ENCODE data around the gene LAMB4. TPM values are rescaled to one million over a fixed set of nuclear protein-coding genes. Genes with fewer than 3 reads are reported as not detected.

The LAMB4 gene
- total and polyA plus RNA-seq, 2 of the 8 experiments (the other 6 are each of a cell fraction or from before 2014, with no cell fraction given): not detected

GRCh38 chr7:107989618-107990373 lies 140.4 kb downstream of the LAMB4 start:
- no peak overlapping the region for H2BK20ac ChIP-seq (ENCODE audit: low read length)
- no peak overlapping the region for H4K5ac ChIP-seq (ENCODE audit: insufficient read length, low read depth, low read length)
- no peaks in the 10 kb centered on the region for H3K23me2 ChIP-seq (ENCODE audit: low read depth, low read length)
- no peak overlapping the region for H3K56ac ChIP-seq (replicated peaks; ENCODE audit: insufficient read length, low read depth, low read length)
- H3K36me3 ChIP-seq (ENCODE audit: control insufficient read depth in 2 of 4, insufficient read depth in 4 of 4, low read length in 3 of 4): peaks cover 0 to 21% (median 4%) of the 10 kb centered on the region in 4 experiments; a peak in 3 of 8 replicates
- no peak for FAIRE-seq
- H2BK5ac ChIP-seq (ENCODE audit: low read depth, low read length): no peak overlapping the region
- H3K4me1 ChIP-seq (replicated peaks in 1 of 4; ENCODE audit: control insufficient read depth in 3 of 4, insufficient read depth in 4 of 4, low read length in 3 of 4): no peaks in the 10 kb centered on the region
- no peak overlapping the region for H2BK12ac ChIP-seq (ENCODE audit: low read depth, low read length)
- H2AK5ac ChIP-seq (ENCODE audit: low read depth, low read length): no peak overlapping the region
- H3K4ac ChIP-seq (replicated peaks; ENCODE audit: insufficient read length, low read depth, low read length): no peak overlapping the region
- WGBS, 2 experiments (ENCODE audit: extremely low coverage in 1 of 2, insufficient coverage in 1 of 2, insufficient read length in 1 of 2, insufficient replicate concordance in 2 of 2, low coverage in 1 of 2, low lambda C conversion rate in 2 of 2, missing lambda C conversion rate in 1 of 2): 91% methylated on average over 9 of the region's 9 CpGs; no CpG with 5 or more reads in 1 of the 2 experiments
- no peak overlapping the region for H3K9ac ChIP-seq (replicated peaks in 1 of 4; ENCODE audit: extremely low read depth in 1 of 4, low read depth in 3 of 4, low read length in 3 of 4)
- H3K27me3 ChIP-seq (replicated peaks in 1 of 4; ENCODE audit: control insufficient read depth in 3 of 4, extremely low read depth in 1 of 4, insufficient read depth in 3 of 4, low read length in 3 of 4): no peaks in the 10 kb centered on the region
- no peak overlapping the region for H2BK15ac ChIP-seq (ENCODE audit: low read length)
- no peaks in the 10 kb centered on the region for H3K9me3 ChIP-seq (ENCODE audit: insufficient read depth in 2 of 2, low read depth in 1 of 2, low read length in 1 of 2)
- no peak for TF ChIP-seq SRF (IDR thresholded peaks at IDR 0.05; ENCODE audit: low read depth, low read length)
- no peak for TF ChIP-seq POLR2A (IDR thresholded peaks at IDR 0.05; ENCODE audit: control extremely low read depth in 1 of 2, low read depth in 2 of 2, low read length in 2 of 2)
- TF ChIP-seq RAD21 (IDR thresholded peaks at IDR 0.05 in 1 of 2, conservative IDR thresholded peaks at IDR 0.05 in 1 of 2; ENCODE audit: low read depth in 2 of 2, low read length in 2 of 2): no peak
- TF ChIP-seq HDAC2 (IDR thresholded peaks at IDR 0.05; ENCODE audit: borderline replicate concordance in 1 of 2, low read depth in 2 of 2, low read length in 2 of 2): no peak
- TF ChIP-seq CTCF (IDR thresholded peaks at IDR 0.05; ENCODE audit: control extremely low read depth in 1 of 3, insufficient read depth in 1 of 3, low read depth in 1 of 3, low read length in 3 of 3): no peak
- TF ChIP-seq YY1 (IDR thresholded peaks at IDR 0.05; ENCODE audit: low read depth, low read length): no peak
- TF ChIP-seq SP4 (IDR thresholded peaks at IDR 0.05; ENCODE audit: low read length): no peak
- TF ChIP-seq BACH1 (IDR thresholded peaks at IDR 0.05; ENCODE audit: low read length): no peak
- H4K8ac ChIP-seq (ENCODE audit: extremely low read depth, insufficient read depth, low read length): no peak overlapping the region
- H3K4me2 ChIP-seq (ENCODE audit: insufficient read depth in 1 of 2, low read depth in 2 of 2, low read length in 2 of 2): no peak overlapping the region
- H3K18ac ChIP-seq (ENCODE audit: extremely low read depth, low read length): no peak overlapping the region
- H3K79me1 ChIP-seq (ENCODE audit: low read depth, low read length): no peaks in the 10 kb centered on the region
- no peaks in the 10 kb centered on the region for H3K79me2 ChIP-seq (ENCODE audit: control insufficient read depth in 1 of 2, insufficient read depth in 2 of 2, low read length in 2 of 2)
- no peak overlapping the region for H3K4me3 ChIP-seq (ENCODE audit: extremely low read depth in 1 of 4, insufficient read depth in 2 of 4, low read depth in 3 of 4, low read length in 4 of 4)
- H3K23ac ChIP-seq (ENCODE audit: insufficient read length): no peak overlapping the region
- no peaks in the 10 kb centered on the region for H4K20me1 ChIP-seq (replicated peaks in 1 of 2; ENCODE audit: control insufficient read depth in 1 of 2, insufficient read depth in 2 of 2, low read length in 2 of 2)
- no peak overlapping the region for H2AFZ ChIP-seq (ENCODE audit: low read length)
- H4K91ac ChIP-seq (replicated peaks; ENCODE audit: insufficient read length, low read length): no peak overlapping the region
- H2BK120ac ChIP-seq (replicated peaks; ENCODE audit: low read depth, low read length): no peak overlapping the region
- DNase-seq (ENCODE audit: low read depth in 1 of 2, low spot score in 2 of 2): no peak
- ChIA-PET CTCF (ENCODE audit: partially characterized antibody) (interaction anchor here (1.0 kb wide), 1 partner anchor 13 kb away, joined by 3 read pairs; no protein-coding TSS in a partner anchor), POLR2A (ENCODE audit: partially characterized antibody) (no interaction called here)
- no peak overlapping the region for H3K14ac ChIP-seq (ENCODE audit: insufficient read length)
- no peak overlapping the region for H3K27ac ChIP-seq (ENCODE audit: low read depth, low read length)

All from H1 (cell line).